Ovary (tissue), 9 donors: ENCODE results near the gene FAM81B. TPM values are rescaled to one million over a fixed set of nuclear protein-coding genes. Genes with fewer than 3 reads are reported as not detected.

ENCODE experiments used
- DNase-seq, 5 donors: peaks; one replicate each; pipeline ENCODE4 v3.0.0-alpha.2; 2019 to 2020
- H3K27ac ChIP-seq, 2 donors: fragments of 200-600 bp; one replicate each; pipeline versions ENCODE4 v1.5.1 to v1.8.0; 2019 to 2022
- H3K27me3 ChIP-seq: fragments of 200-600 bp; one replicate; pipeline ENCODE4 v1.8.0; 2022
- H3K36me3 ChIP-seq: fragments of 200-600 bp; sonication (generic); one replicate; pipeline ENCODE4 v1.5.1; 2019
- H3K4me1 ChIP-seq: one replicate; pipeline ENCODE4 v1.8.1; 2013; ENCODE audit warnings: mild to moderate bottlenecking, moderate library complexity; ENCODE audit not compliant: insufficient read depth
- H3K4me3 ChIP-seq: fragments of 200-600 bp; sonication (generic); one replicate; pipeline ENCODE4 v1.5.1; 2017
- H3K9me3 ChIP-seq, 2 donors: fragments of 200-600 bp in 1 of 2; sonication (generic) in 1 of 2; one replicate each; pipeline versions ENCODE4 v1.5.1 to v1.8.1; 2013 to 2019; ENCODE audit warnings: mild to moderate bottlenecking in 1 of 2, moderate library complexity in 1 of 2
- CTCF ChIP-seq, 3 donors: fragments of 450-650 bp in 2 of 3; fragments of 200-600 bp in 1 of 3; IDR thresholded peaks; one replicate each; pipeline versions ENCODE4 v1.5.1 to v1.8.0; 2016 to 2022; ENCODE audit warnings: antibody characterized with exemption in 3 of 3, mild to moderate bottlenecking in 1 of 3
- EP300 ChIP-seq: sonication (generic); formaldehyde crosslinking; IDR thresholded peaks from one replicate; pipeline ENCODE4 v1.6.1; 2017; ENCODE audit warnings: antibody characterized with exemption
- POLR2A ChIP-seq: fragments of 450-650 bp; IDR thresholded peaks from one replicate; pipeline ENCODE4 v1.6.1; 2017; ENCODE audit warnings: antibody characterized with exemption, mild to moderate bottlenecking, moderate library complexity
- WGBS, 3 donors: extraction: QIAGEN DNeasy Blood & Tissue Kit in 1 of 3; methylation state at CpG; one replicate each; pipeline versions ENCODE4 v1.1.5 to v1.1.7; 2013 to 2017; 5-methylcytosine and 5-hydroxymethylcytosine counted together
- intact Hi-C, 4 donors: fragments of 100-400 bp; cut with DNase I; formaldehyde crosslinking; loops; one replicate each; pipeline versions ENCODE4 v1.11.0 to v1.15.1; 2022 to 2023
- polyA plus RNA-seq, 2 donors: library from polyadenylated mRNA; stranded (reverse); fragments of 200-250 nt in 1 of 2; fragments of 350-450 nt in 1 of 2; fragmentation: Illumina TruSeq in 1 of 2; extraction: RNeasy Lipid Tissue Mini Kit (QIAGEN cat#74804) in 1 of 2; gene quantifications; one replicate each; pipeline ENCODE4 v1.2.3, GENCODE V29; 2013 to 2014
- total RNA-seq, 7 donors: library from RNA; depleted of rRNA in 2 of 7; stranded (reverse); fragments of >200 nt in 2 of 7; fragmentation: NEBNext Ultra II Directional in 3 of 7; extraction: Animal tissue kit (Norgen Biotek cat#: 25700) in 3 of 7; gene quantifications; one replicate each; pipeline versions ENCODE4 v1.1.0 to v1.2.4, GENCODE V29; 2016 to 2023
- donor health status: DM: no; HTN: no; CAD: no; lungs with moderate emphysema.
- donor health status: DM: no; HTN: no; CAD: no.
- donor health status: Bipolar disorder and iron deficiency.
- donor health status: DM: yes; HTN: yes; CAD: no.
- donor health status: DM: no; HTN: no; CAD: no.
- donor health status: DM: yes; HTN: yes; CAD: no.

FAM81B gene
- total and polyA plus RNA-seq, 9 donors, result 0.36 to 20.8 (median 2.3) TPM; not detected in 3

GRCh38 chr5:95374061-95374460, 17.1 kb upstream of the FAM81B start:
- Histone ChIP-seq H3K27ac (no peak overlapping the region), H3K4me1 (no peaks in the 10 kb centered on the region), H3K27me3 (no peaks in the 10 kb centered on the region), H3K36me3 (no peaks in the 10 kb centered on the region), H3K9me3 (no peaks in the 10 kb centered on the region), H3K4me3 (no peak overlapping the region)
- DNase-seq, result no peak
- intact Hi-C loops, result no loop called here
- TF ChIP-seq POLR2A, result no peak
- TF ChIP-seq EP300, result no peak
- TF ChIP-seq CTCF (IDR thresholded peaks at IDR 0.05), result no peak
- 71 to 81% (median 75%) methylated on average over 7 of the region's 7 CpGs for WGBS, 3 donors

DNA sequence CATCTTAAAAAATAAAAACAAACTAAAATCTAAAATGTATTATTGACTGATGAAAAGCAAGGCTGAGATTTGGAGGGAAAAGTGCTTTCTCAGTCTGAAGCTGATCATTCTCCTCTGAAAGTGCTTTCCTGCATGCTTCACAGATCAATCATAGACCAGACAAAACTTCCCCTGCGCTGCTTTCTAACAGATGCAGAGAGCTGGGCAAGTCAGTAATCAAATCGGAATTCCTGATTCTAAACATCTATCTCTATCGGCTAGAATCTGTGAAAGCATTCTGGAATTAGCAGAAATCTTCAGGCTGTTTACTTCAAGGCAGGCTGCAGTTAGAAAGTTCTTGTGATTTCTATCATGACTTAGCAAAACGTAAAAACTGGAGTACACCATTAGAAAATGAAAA, 15.6 kb upstream of the FAM81B start:
- H3K36me3 ChIP-seq, result no peaks in the 10 kb centered on the region
- no peaks in the 10 kb centered on the region for H3K9me3 ChIP-seq
- no peak overlapping the region for H3K4me3 ChIP-seq
- no peaks in the 10 kb centered on the region for H3K4me1 ChIP-seq
- intact Hi-C loops, result no loop called here
- DNase-seq, result no peak
- no peaks in the 10 kb centered on the region for H3K27me3 ChIP-seq
- WGBS, 3 donors, result 64 to 70% (median 70%) methylated on average over 4 of the region's 4 CpGs
- TF ChIP-seq CTCF (IDR thresholded peaks at IDR 0.05) (no peak), POLR2A (no peak), EP300 (no peak)
- H3K27ac ChIP-seq, result no peak overlapping the region

DNA sequence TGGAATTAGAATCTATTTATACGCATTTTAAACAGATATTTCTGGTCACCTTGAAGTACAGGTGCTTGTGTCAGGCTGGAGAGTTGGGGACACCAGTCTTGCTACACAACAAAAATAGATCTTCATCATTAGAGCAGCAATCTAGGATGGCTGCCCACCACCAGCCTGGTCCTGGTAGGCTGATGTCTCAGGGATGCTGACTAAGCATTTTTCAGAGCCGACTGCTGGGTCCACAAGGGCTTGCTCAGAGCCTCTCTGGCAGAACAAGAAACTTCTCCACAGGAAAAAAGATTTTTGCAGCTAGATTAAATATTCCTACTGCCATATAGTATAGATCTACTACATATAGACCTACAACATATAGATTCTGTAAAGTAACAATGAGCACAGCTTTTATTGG, 12.0 kb upstream of the FAM81B start:
- Histone ChIP-seq H3K27me3 (no peaks in the 10 kb centered on the region), H3K4me1 (no peaks in the 10 kb centered on the region), H3K9me3 (no peaks in the 10 kb centered on the region), H3K36me3 (no peaks in the 10 kb centered on the region), H3K27ac (no peak overlapping the region), H3K4me3 (no peak overlapping the region)
- DNase-seq, result no peak
- TF ChIP-seq CTCF (IDR thresholded peaks at IDR 0.05), result no peak
- intact Hi-C loops, result no loop called here
- 57 to 65% (median 62%) methylated on average over 2 of the region's 2 CpGs for WGBS, 3 donors

DNA sequence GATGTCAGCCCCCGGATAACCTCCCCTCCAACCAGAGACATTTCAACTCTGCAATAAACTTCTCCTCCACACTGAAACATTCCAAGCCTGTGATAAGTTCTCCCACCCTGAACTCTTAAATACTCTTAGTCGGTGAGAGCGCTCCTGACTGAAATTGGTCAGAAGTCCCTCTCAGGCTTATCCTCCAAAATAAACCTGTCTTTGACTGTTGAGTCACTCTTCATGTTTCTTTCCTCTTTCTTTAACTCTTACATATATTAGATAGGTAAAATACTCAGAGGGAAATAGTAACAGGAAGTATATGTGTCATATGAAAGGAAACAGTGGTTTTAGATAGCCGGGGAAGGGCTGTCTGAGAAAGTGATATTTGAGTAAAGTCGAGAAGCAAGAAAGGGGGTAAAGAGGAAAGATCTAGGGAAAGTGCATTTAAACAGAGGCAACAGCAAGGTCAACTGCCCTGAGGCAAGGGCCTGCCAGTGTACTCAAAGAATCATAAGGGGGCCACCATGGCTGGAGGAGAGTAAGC, 11.0 kb upstream of the FAM81B start:
- no peak overlapping the region for H3K4me3 ChIP-seq
- DNase-seq, result no peak
- H3K27ac ChIP-seq, result no peak overlapping the region
- intact Hi-C loops, result no loop called here
- WGBS, 3 donors, result 70 to 79% (median 72%) methylated on average over 5 of the region's 5 CpGs
- no peaks in the 10 kb centered on the region for H3K36me3 ChIP-seq
- no peaks in the 10 kb centered on the region for H3K4me1 ChIP-seq
- TF ChIP-seq EP300, result no peak
- no peak for TF ChIP-seq POLR2A
- no peak for TF ChIP-seq CTCF (IDR thresholded peaks at IDR 0.05)
- no peaks in the 10 kb centered on the region for H3K9me3 ChIP-seq
- no peaks in the 10 kb centered on the region for H3K27me3 ChIP-seq
